Nucleus accumbens (tissue), 56 donors: ENCODE data around the gene NELFB.

ENCODE experiments used
- DNase-seq, 56 donors: peaks; one replicate each; lab custom pipeline; 2025; lab: John Stamatoyannopoulos, UW

NELFB gene

DNA sequence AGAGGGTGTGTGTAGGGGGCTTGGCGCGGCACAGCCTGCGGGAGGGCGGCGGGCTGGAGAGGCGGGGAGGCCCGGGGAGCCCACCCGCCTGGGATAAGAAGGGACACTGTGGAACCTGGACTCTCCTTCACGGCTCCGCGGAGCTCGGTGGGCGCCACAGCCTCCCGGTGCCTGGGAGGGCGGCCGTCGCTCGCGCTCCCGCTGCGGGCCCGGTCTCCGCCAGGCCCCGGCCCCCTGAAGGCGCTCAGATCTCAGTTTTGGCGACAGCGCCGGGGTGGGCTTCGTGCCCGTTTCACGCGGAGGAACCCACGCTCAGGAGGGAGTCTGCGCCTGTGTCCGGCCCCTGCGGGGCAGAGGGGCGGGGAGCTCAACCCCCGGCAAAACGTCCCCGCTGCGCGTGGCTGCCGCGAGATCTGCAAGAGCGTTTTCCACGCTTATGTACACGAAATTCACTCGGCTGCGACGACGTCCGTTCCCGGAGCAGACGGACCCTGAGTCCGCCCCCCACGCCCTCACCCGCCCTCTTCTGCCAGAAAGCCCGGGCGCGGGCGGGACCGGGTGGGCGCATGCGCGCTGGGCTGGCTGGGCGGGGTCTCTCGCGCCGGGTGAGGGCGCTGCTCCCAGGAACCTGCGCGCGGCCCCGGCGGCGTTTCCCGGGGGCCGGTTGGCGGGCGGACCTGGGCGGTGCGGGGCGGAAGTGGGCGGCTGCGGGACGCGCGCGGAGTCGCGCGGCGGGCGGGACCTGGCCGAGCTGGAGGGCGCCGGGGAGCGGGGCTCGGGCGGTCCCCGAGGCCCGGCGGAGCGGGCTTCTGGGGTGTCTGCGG is at the start of gene NELFB:
NELFB (plus strand) TSS at position 704 of the 824 bp plus-strand sequence.
- peak in 55 of 56 donors; percentile 31 to 97 (median 88) for DNase-seq

DNA sequence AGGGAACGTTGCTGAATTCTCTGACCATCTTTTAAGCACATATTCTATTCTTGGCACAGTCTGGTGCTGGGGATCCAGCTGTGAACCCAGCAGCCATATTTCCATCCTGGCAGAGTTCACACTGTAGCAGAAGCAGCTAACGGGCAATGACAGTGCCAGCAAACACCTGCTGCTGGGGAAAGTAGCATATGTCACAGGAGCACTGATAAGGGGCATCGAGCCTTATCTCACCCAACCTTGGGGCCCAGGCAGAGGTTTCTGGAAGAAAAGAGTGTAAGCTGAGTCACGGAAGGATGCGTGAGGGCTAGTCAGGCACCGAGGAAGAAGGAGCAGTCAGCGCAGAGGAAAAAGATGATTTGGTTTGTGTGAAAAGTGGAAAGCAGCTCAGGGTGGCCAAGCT is 48.5 kb upstream of the NELFB start:
- DNase-seq, result no peak

DNA sequence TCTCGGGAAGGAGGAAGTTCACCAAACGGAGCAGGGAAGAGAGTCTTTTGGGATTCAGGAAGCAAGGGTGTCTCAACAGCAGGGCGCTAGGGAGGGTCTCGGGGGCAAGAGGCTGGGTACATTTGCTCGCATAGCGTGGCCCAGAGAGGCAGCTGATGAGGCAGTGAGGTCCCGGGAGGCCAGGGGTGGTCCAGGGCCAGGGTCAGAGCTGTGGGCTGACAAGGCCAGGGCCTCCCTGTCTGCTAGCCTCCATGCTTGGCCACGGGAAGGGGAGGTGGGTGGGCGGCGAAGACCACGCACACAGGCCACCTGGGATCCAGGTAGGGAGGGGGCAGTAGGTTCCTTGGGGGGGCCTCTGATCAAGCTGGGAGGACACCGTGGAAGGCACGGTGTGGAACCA is 43.6 kb upstream of the NELFB start:
- DNase-seq, result no peak

DNA sequence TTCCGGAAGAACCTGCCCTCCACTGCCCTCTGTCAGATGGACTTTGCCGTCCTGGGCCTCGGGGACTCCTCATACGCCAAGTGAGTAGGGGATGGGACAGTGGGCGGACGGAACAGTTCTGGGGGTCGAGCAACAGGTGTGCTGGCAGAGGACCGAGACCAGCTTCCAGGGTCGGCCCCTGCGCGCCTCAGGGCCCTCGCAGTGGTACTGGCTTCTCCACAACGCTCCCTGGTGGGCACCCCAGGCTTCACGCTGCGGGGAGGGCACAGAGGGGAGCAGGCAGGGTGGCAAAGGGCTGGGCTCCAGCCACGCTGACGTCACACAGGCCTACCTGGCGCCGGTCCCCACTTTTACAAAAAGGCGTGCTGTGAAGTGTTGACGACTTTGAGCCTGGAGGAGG is 42.6 kb upstream of the NELFB start:
- DNase-seq, result no peak

DNA sequence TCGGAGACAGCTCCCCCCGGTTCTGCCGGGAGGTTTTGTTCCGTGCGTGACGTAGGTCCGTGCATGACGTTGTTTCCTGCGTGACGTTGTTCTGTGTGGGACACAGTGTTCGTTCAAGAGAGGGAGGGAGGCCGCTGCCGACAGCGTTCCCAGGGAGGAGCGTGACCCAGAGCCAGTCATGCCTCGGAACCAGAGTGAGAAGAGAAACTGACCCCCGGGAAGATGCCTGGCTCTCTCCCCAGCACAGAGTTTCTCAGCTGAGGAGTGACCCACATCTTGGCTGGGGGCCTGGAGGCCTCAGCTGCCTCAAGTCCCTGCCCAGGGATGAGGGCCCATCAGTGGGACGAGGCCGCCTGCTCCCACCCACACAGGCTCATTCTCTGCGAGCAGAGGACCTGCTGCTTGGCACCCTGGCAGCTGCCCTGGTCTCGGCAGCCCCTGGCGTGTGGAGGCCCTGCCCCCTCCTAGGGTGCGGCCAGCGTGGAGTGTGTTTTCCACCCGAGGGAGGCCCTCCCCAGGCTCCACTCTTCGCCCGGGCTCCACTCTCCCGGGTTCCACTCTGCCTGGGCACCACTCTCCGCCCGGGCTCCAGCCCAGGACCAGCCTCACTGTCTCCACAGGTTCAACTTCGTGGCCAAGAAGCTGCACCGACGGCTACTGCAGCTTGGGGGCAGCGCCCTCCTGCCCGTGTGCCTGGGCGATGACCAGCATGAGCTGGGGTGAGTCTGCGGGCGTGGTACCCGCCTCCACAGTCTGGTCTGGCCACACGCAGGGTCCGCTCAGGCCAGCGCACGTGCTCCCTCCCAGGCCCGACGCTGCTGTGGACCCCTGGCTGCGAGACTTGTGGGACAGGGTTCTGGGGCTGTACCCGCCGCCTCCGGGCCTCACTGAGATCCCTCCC is 41.7 kb upstream of the NELFB start:
- DNase-seq, result peak in 7 of 56 donors; percentile 10 to 52 (median 29)

DNA sequence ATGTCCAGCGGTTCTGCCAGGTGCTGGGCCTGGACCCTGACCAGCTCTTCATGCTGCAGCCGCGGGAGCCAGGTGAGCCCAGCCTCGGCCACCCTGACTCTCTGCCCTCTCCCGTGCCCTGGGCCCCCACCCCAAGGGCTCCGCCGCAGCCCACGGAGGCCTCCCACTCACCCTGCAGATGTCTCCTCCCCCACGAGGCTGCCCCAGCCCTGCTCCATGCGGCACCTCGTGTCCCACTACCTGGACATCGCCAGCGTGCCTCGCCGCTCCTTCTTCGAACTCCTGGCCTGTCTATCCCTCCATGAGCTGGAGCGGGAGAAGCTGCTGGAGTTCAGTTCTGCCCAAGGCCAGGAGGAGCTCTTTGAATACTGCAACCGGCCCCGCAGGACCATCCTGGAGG is 40.5 kb upstream of the NELFB start:
- DNase-seq, result no peak

DNA sequence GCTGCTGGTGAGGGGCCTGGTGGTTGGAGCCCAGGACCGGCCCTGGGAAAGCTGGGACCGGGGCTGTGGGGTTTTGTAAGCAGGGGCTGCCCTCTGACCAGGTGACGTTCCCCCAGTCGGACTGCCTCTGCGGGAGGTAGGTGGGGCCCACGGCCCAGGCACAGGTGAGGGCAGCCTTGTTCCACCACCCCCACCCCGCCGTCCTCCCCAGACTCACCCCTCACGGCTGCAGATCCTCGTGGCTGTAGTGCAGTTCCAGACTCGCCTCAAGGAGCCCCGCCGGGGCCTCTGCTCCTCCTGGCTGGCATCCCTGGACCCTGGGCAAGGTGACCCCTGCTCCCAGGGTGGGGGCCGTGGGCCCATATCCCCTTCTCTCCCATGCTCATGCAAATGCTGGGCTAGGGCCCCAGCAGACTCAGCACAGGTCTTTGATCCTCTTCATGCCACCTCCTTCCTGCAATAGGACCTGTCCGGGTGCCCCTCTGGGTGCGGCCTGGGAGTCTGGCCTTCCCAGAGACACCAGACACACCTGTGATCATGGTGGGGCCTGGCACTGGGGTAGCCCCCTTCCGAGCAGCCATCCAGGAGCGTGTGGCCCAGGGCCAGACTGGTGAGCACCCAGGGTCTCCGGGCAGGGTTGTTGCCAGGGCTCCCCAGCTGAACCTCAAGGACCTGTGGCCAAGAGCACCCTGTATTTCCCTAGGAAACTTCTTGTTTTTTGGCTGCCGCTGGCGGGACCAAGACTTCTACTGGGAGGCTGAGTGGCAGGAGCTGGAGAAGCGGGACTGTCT is 39.7 kb upstream of the NELFB start:
- no peak for DNase-seq

DNA sequence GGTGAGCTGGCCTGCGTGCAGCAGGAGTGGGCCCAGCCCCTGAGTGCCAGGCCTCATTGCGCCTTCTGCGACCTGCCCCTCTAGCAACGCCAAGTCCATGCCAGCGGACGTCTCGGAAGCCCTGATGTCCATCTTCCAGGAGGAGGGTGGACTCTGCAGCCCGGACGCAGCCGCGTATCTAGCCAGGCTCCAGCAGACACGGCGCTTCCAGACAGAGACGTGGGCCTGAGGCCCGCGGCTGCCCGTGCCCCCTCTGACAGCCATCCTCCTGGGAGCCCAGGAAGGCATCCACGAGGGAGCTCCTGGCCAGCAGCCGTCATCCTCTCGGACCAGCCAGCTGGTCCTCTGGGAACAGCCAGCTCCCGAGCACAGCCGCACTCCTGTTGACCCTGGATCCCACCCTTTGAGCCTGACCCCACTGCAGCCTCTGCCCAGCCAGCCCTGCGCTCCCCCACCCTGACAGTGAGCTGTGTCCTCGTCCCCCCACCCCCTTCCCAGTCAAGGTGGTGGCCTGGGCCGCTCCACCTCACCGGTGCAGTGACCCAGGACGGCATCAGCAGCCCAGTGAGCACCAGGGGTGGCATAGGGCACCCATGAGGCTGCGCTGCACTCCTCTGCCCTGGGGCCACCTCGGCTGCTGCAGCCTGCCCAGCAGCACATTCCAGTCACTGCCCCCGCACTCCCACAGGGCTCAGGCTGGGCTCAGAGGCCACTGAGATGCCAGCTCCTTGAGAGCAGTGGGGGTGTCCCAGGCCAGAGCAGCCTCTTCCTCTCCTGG is 38.8 kb upstream of the NELFB start:
- DNase-seq, result no peak

DNA sequence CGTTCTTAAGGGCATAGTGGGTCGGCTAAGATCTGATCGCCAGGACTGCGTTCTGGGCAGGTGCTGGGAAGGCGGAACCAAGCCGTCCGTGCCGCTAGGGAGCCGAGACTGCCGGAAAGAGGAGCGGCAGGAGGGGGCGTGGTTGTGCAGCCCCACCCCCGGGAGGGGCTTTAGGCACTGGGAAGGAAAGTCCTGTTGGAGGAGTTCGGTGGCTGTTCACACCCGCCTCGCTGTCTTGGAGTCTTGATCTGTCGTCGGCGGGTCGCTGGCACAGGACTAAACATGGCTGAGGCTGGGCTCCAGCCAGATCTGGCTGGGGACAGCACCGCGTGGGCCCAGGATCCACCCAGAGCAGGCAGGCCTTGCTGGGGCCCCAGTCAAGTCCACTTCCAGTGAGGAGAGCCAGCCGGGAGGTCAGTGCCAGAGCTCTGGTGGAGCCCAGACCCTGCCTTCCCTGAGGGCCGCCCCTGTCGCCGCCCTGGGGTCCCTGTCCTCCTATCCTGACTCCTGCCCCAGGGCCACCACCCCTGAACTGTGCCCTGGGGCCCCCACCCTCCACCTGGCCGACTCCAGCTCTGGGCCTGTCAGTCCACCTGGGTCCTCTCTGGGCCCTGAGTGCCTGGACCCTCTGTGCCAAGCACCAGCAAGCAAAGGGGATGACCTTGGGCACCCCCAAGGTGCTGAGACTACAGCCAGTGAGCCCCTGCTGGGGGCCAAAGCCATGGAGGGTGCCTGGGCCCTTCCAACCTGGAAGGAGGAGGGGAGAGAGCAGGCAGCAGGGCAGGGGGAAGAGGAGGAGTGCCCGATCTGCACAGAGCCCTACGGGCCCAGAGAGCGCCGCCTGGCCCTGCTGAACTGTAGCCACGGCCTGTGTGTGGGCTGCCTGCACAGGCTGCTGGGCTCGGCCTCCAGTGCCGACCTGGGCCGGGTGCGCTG is 37.6 kb upstream of the NELFB start:
- no peak for DNase-seq

DNA sequence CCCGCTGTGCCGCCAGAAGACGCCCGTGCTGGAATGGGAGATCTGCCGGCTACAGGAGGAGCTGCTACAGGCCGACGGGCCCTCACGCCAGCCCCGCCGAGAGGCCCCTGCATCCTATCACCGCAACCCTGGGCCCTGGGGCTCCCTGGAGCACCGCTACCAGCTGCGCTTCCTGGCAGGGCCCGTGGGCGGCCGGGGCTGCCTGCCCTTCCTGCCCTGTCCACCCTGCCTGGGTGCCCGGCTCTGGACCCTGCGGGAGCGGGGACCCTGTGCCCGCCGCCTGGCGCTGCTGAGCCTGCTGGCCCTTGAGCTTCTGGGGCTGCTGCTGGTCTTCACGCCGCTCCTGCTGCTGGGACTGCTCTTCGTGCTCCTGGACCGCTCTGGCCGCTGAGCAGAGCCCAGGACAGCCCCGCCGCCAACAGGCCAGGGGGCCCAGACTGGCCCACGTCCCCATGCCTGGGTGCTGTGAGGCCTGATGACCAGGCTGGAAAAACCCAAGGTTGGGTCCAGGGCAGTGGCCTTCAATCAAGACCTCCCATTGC is 36.8 kb upstream of the NELFB start:
- DNase-seq, result no peak

DNA sequence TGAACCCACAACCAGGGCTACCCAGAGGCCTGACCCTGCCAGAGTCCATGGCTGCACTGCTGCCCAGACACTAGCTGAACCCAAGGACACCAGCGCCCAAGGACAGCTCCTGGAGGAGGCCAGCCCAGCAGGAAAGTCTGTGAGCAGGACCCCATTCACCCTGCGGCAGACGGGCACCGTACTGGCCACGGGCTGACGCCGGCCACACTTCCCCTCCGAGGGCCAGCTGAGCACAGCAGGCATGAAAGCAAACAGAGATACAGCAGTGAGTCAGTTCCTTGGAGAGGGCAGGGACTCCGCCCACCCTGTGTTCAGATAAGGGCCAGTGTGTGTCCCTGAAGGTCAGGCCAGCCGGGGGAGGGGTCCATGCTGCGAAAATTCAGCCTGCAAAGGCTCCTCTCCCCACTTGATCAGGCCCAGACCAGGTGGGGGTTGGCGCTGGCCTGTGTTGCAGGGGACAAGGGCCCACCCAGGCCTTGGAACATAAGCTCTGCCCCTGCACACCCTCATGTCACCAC is 36.3 kb upstream of the NELFB start:
- DNase-seq, result no peak

DNA sequence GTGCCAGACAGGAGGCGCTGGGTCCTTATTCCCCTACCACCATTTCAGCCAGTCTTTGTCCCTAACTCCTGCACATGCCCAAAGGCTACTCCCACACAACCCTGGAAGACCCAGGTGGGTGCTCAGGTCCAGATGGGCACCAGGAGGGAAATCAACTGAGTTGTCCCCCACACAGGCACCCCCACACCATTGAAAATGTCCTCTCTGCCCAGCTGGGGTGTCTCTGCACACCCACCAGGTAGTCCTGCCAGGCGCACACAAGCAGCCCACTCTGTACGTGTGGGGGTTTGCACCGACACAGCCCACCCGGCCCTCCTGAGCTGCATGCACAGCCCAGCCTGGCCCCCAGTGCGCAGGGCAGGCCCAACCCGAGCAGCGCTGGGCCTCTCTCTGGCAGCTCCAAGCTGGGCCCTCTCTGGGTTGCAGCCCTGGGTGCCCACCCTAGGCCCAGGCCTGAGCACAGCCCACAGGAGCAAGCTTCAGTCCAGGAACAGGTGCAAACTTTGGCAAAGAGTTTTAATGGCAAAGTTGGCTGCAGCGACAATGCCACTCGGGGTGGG is 35.3 kb upstream of the NELFB start:
- DNase-seq, result no peak

DNA sequence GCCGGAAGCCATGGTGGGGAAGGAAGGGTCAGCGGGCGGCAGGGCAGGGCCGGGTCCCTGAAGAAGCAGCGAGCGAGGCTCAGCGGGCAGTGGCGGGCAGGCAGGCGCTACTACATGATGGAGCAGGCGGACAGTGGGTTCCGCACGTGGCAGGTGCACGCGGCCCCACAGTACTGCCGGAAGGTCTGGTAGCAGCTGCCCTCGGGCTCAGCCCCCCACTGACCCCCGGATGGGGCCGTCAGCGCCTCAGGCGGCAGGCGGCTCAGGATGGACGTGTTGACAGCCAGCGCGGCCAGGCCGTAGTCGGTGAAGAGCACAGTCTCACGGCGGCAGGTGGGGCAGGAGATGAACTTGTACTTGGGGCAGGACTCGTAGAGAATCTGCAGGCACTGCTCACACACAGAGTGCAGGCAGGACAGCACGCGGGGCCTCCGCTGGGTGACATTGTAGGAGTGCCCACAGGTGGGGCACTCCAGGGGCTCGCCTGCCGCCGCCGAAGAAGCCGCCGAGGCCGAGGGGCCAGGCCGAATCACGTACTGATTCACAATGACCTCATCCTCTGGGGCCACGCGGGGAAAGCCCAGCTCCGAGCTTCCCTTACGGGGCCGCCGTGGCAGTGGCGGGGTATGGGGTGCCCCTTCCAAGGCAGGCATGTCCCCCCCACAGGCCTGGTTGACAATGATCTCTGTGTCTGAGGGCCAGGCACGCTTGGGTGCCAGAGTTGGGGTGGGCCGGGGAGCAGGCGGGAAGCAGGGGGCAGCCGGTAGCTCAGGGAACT is 34.6 kb upstream of the NELFB start:
- DNase-seq, result no peak

DNA sequence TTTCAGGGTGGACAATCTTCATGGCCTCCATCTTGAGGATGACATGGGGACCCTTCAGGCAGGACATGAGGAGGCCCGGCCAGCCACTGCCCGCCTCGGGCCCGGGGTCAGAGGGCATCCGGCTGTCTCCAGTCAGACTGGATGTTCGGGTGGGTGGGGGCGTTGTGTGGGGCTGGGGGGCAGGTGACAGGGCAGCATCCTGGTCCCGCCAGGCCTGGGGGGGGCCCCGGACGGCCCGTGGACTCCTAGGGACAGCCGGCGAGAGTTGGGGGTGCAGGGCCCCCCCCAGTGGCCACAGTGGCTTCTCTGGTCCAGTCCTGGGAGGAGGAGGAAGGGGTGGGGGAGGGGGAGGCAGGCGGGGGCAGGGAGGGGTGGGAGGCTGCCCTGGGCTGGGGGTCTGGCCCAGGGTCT is 34.0 kb upstream of the NELFB start:
- DNase-seq, result no peak

DNA sequence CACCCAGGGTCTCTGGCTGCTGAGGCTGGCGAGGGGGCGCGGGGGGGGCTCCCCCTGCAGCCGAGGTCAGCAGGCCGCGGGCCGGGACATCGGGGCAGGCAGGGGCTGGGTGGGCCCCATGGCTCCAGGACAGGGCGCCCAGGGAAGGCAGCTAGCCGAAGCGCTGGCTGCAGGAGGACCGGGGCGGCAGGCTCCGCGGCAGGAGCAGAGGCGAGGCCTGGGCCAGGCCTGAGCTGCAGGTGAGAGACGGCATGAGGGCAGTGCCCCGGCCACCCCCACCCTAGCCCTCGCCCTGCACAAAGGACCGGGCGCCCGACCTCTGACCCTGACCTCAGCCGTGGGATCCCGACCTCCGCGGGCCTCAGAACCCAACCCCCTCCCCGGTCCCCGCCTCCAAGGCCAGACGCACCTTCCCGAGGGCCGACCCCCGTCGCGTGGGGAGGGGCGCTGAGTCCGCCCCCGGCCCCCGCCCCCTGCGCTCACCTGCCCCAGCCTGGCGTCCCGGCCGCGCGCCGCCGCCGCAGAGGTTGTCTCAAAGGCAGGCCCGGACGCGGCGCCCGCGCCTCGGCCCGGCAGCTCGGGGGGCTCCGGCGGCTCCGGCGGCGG is 33.5 kb upstream of the NELFB start:
- DNase-seq, result peak in 1 of 56 donors; percentile 29

DNA sequence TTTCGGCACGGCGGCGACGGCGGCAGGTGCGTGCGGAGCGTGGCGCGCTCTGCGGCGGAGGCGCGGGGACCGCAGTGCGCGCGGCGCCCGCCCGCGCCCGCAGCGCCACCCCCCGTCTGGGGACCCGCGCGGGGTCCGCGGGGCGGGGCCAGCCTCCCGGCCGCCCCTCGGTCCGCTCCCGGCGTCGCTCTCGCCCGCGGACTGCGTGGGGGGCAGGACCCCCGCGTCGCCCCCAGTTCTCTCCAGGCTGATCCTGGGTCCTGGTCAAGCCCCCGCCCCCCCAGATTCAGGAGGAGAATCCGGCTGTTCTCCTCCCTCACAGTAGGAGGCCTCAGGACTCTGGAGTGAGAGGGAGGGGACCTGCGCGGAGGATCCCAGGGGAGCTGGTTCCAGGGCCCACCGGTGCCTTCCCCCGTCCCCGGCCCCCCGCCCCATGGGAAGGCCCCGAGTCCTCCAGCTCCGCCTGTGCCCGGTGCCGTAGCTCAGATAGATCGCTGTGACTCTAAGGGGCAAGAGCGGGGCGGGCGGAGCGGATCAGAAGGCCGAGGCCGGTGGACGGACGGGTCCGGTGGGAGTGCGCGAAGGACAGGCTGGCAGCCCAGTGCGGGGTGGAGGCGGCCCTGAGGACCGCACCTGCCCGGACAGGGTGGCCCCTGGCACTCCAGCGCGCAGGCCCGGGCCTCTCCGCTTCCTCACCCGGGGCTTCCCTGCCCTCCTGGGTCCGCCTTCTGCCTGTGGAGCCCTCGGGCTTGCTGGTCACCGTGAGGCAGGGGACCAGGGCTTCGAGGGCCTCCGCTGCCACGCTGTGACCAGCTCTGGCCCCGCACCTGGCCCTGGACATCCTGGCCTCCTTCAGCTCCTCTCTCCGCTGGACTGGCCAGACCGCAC is 32.7 kb upstream of the NELFB start, which contains the start of gene RNF208:
RNF208 (minus strand) TSS at position 51 of the 888 bp plus-strand sequence. CDS start 1,028 bp downstream, outside the sequence.
- peak in 11 of 56 donors; percentile 13 to 63 (median 36) for DNase-seq
